Effector CD8-positive, alpha-beta T cell (primary cell): ENCODE data around the gene IPCEF1.
"Not testable (repeated sequence)": the region's sequence is repeated elsewhere in the genome, so short reads cannot be mapped to it uniquely, and the experiment has no call there.

ENCODE experiments used
- DNase-seq: peaks from one replicate; lab custom pipeline; 2025; lab: John Stamatoyannopoulos, UW

Gene IPCEF1

DNA sequence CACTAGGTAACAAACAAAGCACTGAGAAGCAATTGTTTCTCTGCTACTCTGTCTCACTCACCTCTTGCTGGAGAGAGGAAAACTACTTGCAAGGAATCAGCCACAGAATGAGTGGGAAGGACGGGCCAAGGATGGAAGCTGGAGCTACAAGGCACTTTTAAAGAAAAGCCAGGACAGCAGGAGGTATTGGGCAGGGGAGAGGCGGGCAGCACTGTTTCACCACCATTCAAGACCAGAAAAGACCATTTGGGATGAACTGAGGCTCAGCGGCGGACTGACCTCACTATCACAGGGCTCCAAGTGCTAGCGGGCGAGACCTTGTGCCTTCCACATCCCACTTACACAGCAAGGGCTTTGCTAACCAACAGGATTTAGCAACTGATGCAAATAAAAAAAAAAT, 137.4 kb downstream of the IPCEF1 start:
- DNase-seq, result no peak

DNA sequence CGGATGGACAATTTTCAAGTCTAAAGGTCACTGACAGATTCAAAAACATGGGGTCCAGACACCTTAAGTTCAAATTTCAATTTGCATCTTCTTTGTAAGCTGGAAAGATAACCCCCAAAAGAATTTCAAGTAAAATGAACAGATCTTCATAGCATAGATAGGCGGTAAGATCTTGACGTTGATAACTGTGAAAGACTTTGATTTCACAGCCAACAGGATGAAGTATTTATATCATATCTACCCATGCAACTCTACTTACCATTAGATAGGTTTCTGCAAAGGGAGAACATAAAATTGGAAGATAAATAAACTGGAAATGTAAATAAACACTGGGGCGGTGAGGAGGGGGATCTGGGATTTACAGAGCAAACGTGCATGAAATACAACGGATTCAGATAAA, 137.8 kb downstream of the IPCEF1 start:
- no peak for DNase-seq

DNA sequence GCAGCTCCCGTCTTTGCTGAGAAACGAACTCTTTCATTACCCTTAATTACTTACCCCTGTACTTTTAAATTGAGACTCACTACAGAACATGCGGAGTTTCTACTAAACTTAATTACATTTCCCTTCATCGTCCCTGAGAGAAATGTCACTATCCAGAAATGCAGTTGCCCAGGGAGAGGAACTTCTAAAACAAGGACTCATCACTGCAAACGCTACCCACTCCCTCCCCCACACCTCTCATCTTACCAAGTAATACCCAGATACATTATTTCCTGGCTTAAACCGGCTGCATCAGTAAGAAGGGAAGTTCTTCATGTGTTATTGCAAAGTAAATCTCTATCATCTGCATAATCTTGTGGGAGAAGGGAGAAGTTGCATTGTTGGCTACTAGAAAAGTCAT, 138.3 kb downstream of the IPCEF1 start:
- DNase-seq, result no peak

DNA sequence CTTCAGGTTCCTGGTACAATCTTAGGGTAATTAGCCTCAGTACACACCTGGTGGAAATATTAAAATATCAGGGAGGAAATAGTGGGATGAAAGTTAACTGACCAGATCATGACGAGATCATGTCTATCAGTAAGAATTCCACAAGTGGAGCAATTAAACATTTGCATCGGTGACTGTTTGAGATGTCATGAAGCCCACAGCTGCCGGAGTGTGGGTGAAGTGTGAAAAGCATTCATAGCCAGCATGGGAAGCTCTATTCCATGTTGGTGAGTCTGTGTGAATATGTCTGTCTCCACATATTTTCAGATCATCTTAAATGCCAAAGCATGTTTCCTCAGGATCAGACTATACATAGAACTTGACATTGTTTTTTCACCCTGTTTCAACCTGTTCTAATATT, 142.8 kb downstream of the IPCEF1 start:
- no peak for DNase-seq

DNA sequence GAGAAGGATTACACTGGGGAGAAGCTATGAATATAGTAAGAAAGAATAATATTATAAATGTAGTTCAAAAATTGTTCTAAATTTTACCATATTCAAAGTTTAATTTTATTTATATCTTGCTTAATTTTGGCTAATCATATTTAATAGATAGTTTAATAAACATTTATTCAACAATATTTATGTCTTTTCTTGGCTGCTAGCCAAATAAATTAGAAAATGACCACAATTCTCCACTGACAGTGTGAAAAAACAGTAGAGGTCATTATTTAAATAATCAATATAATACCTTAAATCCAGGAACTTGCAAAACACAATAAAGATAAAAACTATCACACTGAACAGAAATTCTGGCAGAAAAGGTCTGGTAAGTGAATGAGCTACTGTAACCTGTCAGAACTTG, 145.9 kb downstream of the IPCEF1 start:
- DNase-seq, result no peak

DNA sequence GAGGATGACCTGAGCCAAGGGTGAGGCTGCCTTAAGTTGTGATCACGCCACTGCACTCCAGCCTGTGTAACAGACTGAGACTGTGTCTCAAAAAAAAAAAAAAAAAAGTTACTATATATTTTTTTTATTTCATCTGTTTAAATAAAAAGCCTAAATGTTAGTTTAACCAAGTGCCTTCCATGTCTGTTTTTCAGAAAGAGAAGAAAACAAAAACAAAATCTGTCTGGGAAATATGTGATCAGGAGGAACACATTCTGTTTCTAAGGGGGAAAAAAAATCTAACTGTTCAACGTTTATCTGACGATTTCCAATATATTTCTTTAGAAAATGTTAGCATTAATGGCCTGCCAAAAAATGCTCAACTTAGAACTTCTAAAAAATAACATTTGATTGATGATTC, 147.0 kb downstream of the IPCEF1 start:
- no peak for DNase-seq

DNA sequence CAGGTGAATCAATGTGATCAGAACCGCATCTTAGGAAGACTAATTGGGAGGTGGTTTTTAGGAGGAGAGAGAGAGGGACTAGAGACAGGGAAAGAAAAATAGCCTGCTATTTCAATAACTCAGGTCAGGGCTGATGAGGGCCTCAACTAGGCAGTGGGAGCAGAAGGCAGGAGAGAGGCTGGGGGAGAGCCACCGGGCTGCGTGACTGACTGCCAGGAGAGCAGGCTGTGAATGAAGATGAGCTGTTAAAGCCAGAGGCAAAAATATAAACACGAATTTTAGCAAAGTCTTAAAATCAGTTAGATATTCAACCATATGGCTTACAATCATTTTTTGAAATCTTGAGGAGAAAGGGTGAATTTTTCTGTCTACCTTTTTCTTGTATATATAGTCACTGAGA, 149.6 kb downstream of the IPCEF1 start:
- no peak for DNase-seq

DNA sequence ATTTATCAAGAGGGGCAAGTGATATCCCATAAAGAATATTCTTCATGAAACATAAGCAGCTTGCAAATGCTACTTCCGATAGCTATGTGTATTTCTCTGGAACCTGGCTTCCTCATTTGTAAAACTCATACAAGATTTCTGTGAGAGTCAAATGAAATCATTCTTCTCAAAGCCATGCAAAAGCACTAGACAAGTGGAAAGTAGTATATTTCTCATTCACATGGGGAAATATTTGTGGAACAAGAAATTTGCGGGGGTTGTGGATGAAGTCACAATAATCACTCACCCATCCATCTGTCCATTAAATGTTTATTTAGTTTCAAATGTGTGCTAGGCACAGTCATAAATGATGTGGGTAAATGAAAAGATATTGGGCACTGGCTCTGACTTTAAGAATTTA, 150.5 kb downstream of the IPCEF1 start:
- DNase-seq, result no peak

DNA sequence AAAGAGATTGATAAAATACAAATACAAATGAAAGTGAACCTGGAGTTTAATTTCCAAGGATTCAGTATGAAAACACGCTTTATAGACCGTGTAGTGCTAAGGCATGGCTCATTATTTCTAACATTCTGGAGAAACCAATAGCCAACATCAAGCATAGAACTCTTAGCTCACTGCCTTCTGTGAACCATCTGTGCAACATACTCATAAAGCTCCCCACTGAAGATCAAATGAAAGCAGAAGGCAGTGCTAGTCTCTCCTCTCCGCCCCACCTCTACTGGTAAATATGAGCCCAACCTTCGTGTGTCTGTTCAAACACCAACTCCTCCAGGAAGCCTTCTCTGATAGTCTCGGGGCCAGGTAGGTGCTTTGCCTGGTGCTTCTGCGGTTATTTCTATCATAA, 153.6 kb downstream of the IPCEF1 start:
- no peak for DNase-seq

DNA sequence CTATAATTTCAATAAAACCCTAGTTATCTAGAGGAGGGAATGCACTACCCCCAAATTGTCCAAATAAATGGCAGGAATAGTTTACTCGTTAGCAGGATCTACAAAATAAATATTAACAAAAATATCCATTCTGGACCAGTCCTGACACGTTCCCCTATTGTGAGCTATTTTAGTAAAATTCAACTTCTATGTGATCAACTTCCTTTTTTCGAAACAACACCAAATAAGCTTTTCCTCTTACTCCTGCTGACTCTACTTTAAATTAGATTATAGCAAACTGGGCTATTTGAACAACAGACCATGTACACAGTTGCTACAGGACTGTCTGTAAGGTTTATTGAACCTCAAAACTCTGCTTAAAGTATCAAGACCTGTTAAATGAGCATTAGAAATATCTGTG, 154.3 kb downstream of the IPCEF1 start:
- no peak for DNase-seq

DNA sequence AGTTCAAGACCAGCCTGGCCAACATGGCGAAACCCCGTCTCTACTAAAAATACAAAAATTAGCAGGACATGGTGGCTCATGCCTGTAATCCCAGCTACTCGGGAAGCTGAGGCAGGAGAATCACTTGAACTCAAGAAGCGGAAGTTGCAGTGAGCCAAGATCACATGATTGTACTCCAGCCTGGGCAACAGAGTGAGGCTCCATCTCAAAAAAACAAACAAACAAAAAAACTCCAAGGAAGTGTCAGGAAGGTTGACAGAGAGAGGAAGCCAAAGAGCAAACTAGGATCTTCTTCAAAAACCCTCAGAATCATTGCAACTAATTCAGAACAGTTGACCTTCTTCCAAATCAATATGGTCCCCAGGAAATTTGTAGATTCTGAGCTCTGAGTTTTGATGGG, 154.9 kb downstream of the IPCEF1 start:
- DNase-seq, result not testable (repeated sequence)

DNA sequence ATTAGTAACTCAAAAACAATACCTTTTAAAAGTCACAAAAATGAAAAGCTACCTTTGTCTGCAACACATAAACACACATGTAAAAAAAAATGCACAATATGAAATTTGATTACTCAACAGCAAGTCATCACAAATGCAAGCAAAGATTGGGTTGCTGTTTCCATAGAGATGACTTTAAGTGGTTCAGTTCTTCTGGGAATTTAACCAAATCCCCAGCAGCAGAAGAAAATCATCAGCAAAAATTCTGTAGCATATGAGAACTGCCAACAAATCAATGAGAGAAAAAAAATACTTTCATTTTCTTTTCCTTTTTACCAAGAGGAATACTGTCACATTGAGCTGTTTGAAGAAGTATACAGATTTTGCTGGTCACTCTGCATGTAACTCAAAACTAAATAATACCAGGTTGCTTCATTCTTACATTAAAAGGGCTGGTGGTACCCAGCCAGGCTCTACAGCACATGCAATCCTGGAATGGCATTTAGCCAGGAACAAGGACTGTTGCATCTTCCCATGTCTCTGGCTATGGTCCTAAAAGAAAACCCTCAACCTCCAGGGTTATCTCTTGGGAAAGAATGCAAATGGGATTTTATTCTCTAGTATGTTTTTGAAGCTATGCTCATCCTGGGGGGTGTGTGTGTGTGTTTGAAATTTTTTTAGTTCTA, 159.3 kb downstream of the IPCEF1 start:
- no peak for DNase-seq

DNA sequence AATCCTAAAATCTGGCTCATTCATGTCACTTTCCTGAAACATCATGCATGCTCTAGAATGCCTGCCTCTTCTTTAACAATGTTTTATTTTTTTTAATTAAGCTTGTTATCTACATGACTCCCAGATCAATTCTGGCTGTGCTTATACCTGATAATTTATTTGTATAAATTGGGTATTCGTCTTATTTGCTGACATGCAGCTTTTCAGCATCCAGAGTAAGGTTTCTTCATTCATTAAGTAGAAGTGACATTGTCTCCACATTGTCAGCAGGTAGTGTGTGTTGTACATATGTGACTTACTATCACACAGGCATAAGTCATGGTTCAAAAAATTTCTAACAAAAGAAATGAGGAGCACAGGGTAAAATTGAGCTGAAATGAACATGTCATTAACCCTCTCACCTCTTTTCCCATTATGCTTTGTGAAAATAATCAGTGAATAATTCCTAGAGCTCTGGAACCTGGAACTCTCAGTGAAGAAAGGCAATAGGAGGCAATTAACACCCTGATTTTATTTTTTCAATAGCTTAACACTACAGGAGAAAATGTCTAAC, 160.2 kb downstream of the IPCEF1 start:
- no peak for DNase-seq

DNA sequence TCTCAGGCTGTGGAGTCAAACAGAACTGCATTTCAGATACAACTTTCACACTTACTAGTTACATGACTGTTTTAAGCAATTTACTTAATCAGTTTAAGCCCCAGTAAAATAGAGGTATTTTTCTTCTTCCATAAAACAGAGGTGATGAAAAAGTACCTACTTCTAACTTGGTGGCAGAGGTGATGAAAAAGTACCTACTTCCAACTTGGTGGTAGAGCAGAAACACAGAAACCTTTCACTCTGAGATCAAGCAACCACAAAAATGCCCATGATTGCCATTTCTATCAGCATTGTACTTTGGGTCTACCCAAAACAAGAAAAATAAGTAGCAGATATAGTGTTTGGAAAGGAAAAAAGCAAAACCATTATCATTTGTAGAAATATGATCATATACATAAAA, 168.9 kb downstream of the IPCEF1 start:
- no peak for DNase-seq

DNA sequence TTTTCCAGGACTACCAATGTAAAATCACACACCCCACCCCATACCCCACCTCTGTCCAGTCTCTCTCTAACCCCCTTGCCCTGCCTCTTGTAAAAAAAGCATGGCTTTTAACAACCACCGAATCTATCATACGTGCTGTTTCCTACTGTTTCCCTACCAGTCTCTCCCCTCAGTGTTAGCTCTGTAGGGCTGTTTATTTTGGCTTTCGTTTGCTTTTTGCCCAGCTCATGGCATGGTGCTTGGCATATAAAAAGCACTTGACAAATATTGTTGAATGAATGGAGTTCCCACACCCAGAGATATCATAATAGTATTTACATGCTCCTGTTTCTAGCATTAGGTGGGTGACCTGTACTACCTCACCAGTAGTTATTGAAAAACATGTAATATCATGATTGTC, 169.4 kb downstream of the IPCEF1 start:
- DNase-seq, result no peak

DNA sequence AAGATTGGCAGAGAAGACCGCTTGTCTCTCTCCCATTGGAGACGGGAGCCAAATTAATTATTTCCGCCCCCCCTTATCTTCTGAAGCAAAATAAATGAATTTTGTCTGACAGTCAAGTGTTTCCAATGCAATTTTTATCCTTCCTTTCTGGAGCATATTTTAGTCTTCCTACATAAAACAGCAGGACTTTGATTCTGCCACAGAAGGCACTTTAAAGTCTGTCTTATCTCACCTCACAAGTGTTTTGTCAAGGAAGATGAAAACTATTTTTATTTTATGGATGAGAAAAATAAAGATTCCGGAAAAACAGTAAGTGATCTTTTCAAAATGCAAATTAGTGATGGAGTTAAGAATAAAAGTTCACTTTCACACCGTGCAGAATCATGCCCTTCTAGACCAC, 177.2 kb downstream of the IPCEF1 start:
- no peak for DNase-seq

DNA sequence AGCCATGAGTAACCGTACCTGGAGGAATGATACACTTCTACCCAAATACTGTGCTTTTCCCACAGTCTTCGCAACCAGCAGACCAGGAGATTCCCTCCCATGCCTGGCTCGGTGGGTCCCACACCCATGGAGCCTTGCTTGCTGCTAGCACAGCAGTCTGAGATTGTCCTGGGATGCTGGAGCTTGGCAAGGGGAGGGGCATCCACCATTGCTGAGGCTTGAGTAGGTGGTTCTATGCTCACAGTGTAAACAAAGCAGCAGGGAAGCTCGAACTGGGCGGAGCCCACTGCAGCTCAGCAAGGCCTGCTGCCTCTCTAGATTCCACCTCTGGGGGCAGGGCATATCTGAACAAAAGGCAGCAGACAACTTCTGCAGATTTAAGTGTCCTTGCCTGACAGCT, 184.2 kb downstream of the IPCEF1 start:
- DNase-seq, result not testable (repeated sequence)

DNA sequence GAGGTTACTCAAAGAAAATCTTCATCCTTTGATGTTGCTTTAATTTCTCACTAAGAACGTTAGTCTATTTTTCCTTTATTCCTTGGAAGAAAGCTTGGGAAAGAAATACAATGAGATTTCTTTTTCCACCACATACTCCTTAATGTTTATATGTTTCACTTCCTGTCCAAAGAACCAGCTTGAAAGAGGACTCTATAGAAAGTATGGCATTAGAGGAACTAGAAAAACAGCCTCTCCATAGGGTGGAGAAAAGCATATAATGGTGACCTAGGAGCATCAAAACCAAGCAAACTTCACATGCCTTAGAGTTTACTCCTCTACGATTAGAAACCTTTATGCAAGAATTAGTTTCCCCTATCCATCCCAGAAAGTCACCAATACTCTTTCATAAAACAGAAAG, 186.5 kb downstream of the IPCEF1 start:
- DNase-seq, result no peak

DNA sequence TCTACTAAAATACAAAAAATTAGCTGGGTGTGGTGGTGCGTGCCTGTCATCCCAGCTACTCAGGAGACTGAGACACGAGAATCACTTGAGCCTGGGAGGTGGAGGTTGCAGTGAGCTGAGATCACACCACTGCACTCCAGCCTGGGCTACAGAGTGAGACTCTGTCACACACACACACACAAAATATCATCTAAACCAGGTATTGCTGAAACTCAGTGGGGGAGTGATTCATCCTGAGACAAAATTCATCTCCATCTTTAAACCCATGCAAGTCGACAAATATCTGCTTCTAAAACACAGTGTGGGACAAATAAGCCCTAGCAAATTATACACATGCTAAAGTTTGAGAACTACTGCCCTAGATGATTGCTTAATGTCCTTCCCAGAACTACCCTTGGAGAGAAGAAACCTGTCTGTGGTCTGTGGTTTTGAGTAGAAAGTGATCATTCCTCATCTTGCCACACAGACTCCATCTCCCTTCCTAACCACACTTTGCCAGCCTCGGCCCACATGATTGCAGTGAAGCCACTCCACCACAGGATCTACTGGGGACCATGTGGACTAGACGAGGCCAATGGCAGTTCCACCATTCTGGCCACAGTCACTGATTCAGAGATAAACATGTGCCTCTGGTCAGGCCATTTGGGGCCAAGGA, 187.3 kb downstream of the IPCEF1 start:
- no peak for DNase-seq

DNA sequence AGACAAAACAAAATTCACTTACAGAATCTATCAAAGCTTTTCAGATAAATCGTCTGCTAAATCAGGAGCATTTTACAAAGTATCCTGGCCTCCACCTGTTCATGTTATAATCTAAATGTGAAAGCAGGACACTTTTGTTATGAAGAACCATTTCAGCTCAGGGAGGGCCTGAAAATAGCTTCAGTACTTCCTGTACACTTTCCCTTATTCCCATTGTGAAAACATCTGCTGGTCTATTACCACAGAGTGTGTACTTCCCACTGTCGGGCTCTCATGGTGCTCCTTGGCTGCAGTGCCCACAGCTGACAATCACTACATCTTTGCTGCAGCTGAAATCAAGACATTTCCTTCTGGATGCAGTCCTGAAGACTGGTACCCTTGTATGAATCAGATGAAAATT, 189.5 kb downstream of the IPCEF1 start:
- DNase-seq, result no peak

DNA sequence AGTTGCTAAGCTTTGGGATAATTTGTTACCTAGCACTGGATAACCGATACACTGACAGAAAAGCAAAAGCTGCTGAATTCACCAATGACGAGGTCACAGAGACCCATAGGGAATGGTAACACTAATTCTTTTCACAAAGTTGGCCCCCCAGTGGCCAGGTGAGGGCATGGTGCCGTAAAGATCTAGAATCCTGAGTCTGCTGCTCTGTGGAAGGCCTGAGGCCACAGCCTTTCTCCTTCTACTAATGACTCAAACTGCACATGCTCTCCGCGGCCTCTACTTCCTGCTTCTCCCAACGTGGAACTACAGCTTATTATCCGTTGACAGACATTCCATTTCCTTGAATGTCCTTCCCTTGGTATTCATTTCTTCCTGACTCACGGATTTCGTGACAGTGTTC, 190.5 kb downstream of the IPCEF1 start:
- DNase-seq, result no peak

DNA sequence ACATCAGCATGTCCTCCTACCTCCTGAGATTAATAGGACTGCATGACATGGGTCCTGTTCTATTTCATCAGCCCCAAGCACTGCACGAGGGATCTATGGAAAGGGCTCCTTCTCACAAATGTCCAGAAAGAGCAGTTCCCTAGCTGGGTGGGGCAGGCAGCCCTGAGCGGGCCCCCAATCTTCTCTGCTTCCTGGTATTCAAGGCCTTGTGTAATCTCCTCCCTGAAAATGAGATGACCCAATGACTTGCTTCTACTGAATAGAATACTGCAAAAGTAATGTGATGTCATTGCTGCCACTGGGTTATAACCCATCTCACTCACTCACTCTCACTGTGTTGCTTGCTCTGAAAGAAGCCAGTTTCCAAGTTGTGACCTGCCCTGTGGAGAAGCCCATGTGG, 191.1 kb downstream of the IPCEF1 start:
- no peak for DNase-seq

DNA sequence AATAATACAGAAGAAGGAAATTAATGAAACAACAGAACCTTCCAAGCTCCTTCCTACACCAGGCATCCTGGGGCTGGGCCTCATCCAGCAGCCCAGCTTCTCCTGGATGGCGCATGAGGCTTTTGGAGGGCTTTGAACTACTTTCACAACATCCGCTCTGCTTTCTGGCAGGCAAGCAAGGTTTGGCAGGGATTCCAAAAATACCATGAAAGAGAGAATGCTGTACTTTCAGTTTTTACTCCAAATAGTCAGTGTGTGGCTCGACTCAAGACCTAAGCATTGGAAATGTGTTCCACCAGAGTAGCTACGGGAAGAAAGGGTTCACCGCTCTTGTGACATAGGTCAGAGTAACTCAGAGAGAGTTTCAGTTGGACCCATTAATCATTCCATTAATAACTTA, 192.2 kb downstream of the IPCEF1 start:
- no peak for DNase-seq

DNA sequence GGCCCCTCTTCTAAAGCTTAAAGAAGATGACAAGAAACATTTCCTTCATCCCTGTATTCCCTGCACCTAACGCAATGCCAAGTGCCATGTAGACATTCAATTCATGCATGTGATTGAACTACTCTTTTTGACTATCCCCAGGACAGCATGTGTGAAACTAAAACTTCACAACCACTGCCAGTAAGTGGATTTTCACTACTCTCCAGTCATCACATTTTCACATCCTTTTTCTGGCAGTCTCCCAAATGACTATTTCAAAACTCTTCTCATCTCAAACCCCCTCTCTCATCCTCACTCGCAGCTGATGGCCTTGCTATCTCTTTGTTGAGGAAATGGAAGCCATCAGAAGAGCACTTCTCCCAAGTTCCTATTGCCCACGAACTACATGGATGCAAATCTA, 194.9 kb downstream of the IPCEF1 start:
- DNase-seq, result no peak
